Left cardiac atrium (tissue), 4 donors: ENCODE data around the gene LEFTY2. TPM values are rescaled to one million over a fixed set of nuclear protein-coding genes. Genes with fewer than 3 reads are reported as not detected.
A peak's percentile ranks its signal among the peaks of the same experiment; 100 is the strongest.
"Not testable (repeated sequence)": the region's sequence is repeated elsewhere in the genome, so short reads cannot be mapped to it uniquely, and the experiment has no call there.

Experiments
- ATAC-seq, 2 donors: fragments of 200-7000 bp; cut with Tn5 transposase; one replicate each; pipeline ENCODE4 v1.9.1; 2020; ENCODE audit warnings: mild to moderate bottlenecking in 2 of 2, moderate library complexity in 2 of 2
- DNase-seq: peaks from one replicate; pipeline ENCODE4 v3.0.0-alpha.2; 2020
- intact Hi-C, 2 donors: fragments of 100-400 bp; cut with DNase I; formaldehyde crosslinking; loops; one replicate each; pipeline versions ENCODE4 v1.14.1 to v1.15.1; 2022 to 2023
- total RNA-seq, 2 donors: library from RNA; stranded (reverse); fragmentation: NEBNext Ultra II Directional; extraction: Animal tissue kit (Norgen Biotek cat#: 25700); gene quantifications; one replicate each; pipeline ENCODE4 v1.2.1, GENCODE V29; 2021
- donor health status: DM: no; HTN: yes; CAD: no.
- donor health status: DM: no; HTN: yes; CAD: no; lungs with severe emphysema.
- donor health status: DM: yes; HTN: yes; CAD: no.
- donor health status: Dilated cardiomyopathy.

The LEFTY2 gene
- total RNA-seq, 2 donors from 2014 or later: 0.34 to 1.2 TPM

- DNase-seq, ATAC-seq, intact Hi-C loops: not testable (repeated sequence)
Measured at GRCh38 chr1:225936086-225936485, 4.9 kb downstream of the LEFTY2 start.

GRCh38 chr1:225934711-225935110, 6.3 kb downstream of the LEFTY2 start:
- ATAC-seq (no peak), DNase-seq (no peak)
- intact Hi-C loops: no loop called here

- ATAC-seq (no peak), DNase-seq (no peak)
- intact Hi-C loops: no loop called here
Measured at GRCh38 chr1:225933072-225933471, 7.9 kb downstream of the LEFTY2 start.

- intact Hi-C loops: no loop called here
- DNase-seq (no peak), ATAC-seq (no peak)
Measured at GRCh38 chr1:225931270-225932136, 9.5 kb downstream of the LEFTY2 start.

- intact Hi-C loops: no loop called here
- DNase-seq: no peak
- no peak for ATAC-seq
Measured at GRCh38 chr1:225930566-225930965, 10.5 kb downstream of the LEFTY2 start.

- intact Hi-C loops, DNase-seq, ATAC-seq: not testable (repeated sequence)
Measured at GRCh38 chr1:225929462-225929861, 11.6 kb downstream of the LEFTY2 start.

- intact Hi-C loops: no loop called here
- ATAC-seq: no peak
- no peak for DNase-seq
Measured at GRCh38 chr1:225928186-225929175, 12.5 kb downstream of the LEFTY2 start.

- no peak for DNase-seq
- intact Hi-C loops: no loop called here
- no peak for ATAC-seq
Measured at GRCh38 chr1:225926551-225927113, 14.4 kb downstream of the LEFTY2 start.

- intact Hi-C loops: no loop called here
- ATAC-seq (peak; percentile 98 to 99), DNase-seq (peak; percentile 97)
Measured at GRCh38 chr1:225923692-225924555, 17.1 kb downstream of the LEFTY2 start, which contains the start of gene PYCR2. Gene PYCR2, minus strand, starts transcription at chr1:225924250. Its CDS starts 140 bp downstream, at chr1:225924110.

- DNase-seq: peak; percentile 36
- ATAC-seq: peak in 1 of 2 donors; percentile 28
- intact Hi-C loops: no loop called here
Measured at GRCh38 chr1:225923381-225923691, 17.7 kb downstream of the LEFTY2 start.

- DNase-seq (no peak), ATAC-seq (no peak)
Measured at GRCh38 chr1:225921734-225922709, 19.0 kb downstream of the LEFTY2 start.

GRCh38 chr1:225919906-225920305, 21.1 kb downstream of the LEFTY2 start:
- intact Hi-C loops: no loop called here
- ATAC-seq (peak in 1 of 2 donors; percentile 8), DNase-seq (peak; percentile 80)

More at GRCh38 chr1:225921734-225922709, 19.0 kb downstream of the LEFTY2 start:
- intact Hi-C loops: no loop called here

GRCh38 chr1:225918280-225918679, 22.7 kb downstream of the LEFTY2 start:
- ATAC-seq (no peak), DNase-seq (no peak)
- intact Hi-C loops: no loop called here

GRCh38 chr1:225917536-225917935, 23.5 kb downstream of the LEFTY2 start:
- intact Hi-C loops: no loop called here
- DNase-seq: no peak
- no peak for ATAC-seq

GRCh38 chr1:225917101-225917500, 23.9 kb downstream of the LEFTY2 start:
- ATAC-seq: no peak
- no peak for DNase-seq
- intact Hi-C loops: no loop called here

GRCh38 chr1:225915538-225915991, 25.5 kb downstream of the LEFTY2 start:
- intact Hi-C loops: no loop called here
- ATAC-seq: no peak
- no peak for DNase-seq

- no peak for ATAC-seq
- intact Hi-C loops: loop anchor here in 1 of 2 donors (5.0 kb wide), 1 partner anchor 138 kb away; the partner anchor contains the start of gene SRP9
- no peak for DNase-seq
Measured at GRCh38 chr1:225914947-225915346, 26.1 kb downstream of the LEFTY2 start.
